PC-3 (cell line): ENCODE results near the gene IL17B. TPM values are rescaled to one million over a fixed set of nuclear protein-coding genes. Genes with fewer than 3 reads are reported as not detected.

Source experiments
- ATAC-seq: fragments of 200-7000 bp; cut with Tn5 transposase; 2 replicates; pipeline ENCODE4 v1.9.1; 2020; ENCODE audit warnings: mild to moderate bottlenecking, moderate library complexity
- BruUV-seq: library from RNA; stranded (reverse); fragments of 400-500 nt; replicated peaks from 2 replicates; lab custom pipeline; 2021; lab: Mats Ljungman, UMichigan
- CTCF ChIA-PET: fragments of 300-600 bp; sonication (Branson Sonifier 250); formaldehyde crosslinking; loops from one replicate; lab custom pipeline; 2022; ENCODE audit warnings: antibody characterized with exemption; lab: Charles Lee
- POLR2A ChIA-PET: fragments of 300-600 bp; sonication (Branson Sonifier 250); formaldehyde crosslinking; loops from one replicate; lab custom pipeline; 2022; ENCODE audit warnings: antibody characterized with exemption; ENCODE audit not compliant: unreplicated experiment; lab: Charles Lee
- DNase-seq: peaks from one replicate; pipeline ENCODE4 v3.0.0-alpha.2; 2015
- H2AFZ ChIP-seq: fragments of 300-600 bp; sonication (generic); 2 replicates; pipeline ENCODE4 v1.6.0; 2016; ENCODE audit warnings: antibody characterized with exemption, low read length
- H3F3A ChIP-seq: fragments of 300-600 bp; sonication (generic); one replicate; pipeline ENCODE4 v1.6.0; 2017; ENCODE audit warnings: antibody characterized with exemption, low read length, control low read depth, mild to moderate bottlenecking; ENCODE audit not compliant: unreplicated experiment
- H3K27ac ChIP-seq: fragments of 300-600 bp; sonication (generic); 2 replicates; pipeline ENCODE4 v1.5.1; 2016; ENCODE audit warnings: mild to moderate bottlenecking, low read length
- H3K27me3 ChIP-seq: fragments of 300-600 bp; sonication (generic); 2 replicates; pipeline ENCODE4 v1.6.1; 2016; ENCODE audit warnings: low read length, mixed read lengths
- H3K36me3 ChIP-seq: fragments of 300-600 bp; sonication (generic); 2 replicates; pipeline ENCODE4 v1.6.1; 2016; ENCODE audit warnings: low read depth, mixed run types, low read length, mixed read lengths
- H3K4me1 ChIP-seq: fragments of 300-600 bp; sonication (generic); 2 replicates; pipeline ENCODE4 v1.5.1; 2016; ENCODE audit warnings: low read length; ENCODE audit not compliant: insufficient read depth
- H3K4me2 ChIP-seq: fragments of 300-600 bp; sonication (generic); 2 replicates; pipeline ENCODE4 v1.6.0; 2016; ENCODE audit warnings: low read length
- H3K4me3 ChIP-seq: fragments of 300-600 bp; sonication (generic); 2 replicates; pipeline ENCODE4 v1.5.1; 2016; ENCODE audit warnings: mild to moderate bottlenecking, low read length, mixed read lengths
- H3K79me2 ChIP-seq: fragments of 300-600 bp; sonication (generic); 2 replicates; pipeline ENCODE4 v1.6.1; 2017; ENCODE audit warnings: low read length, mixed read lengths
- H3K9ac ChIP-seq: fragments of 300-600 bp; sonication (generic); 2 replicates; pipeline ENCODE4 v1.6.0; 2016; ENCODE audit warnings: mild to moderate bottlenecking, low read length
- H3K9me2 ChIP-seq: fragments of 300-600 bp; sonication (generic); replicated peaks from 2 replicates; pipeline ENCODE4 v1.6.1; 2016; ENCODE audit warnings: mixed run types, low read length, mixed read lengths
- H3K9me3 ChIP-seq: fragments of 300-600 bp; sonication (generic); 2 replicates; pipeline ENCODE4 v1.6.1; 2016; ENCODE audit warnings: low read length, mixed read lengths
- H4K20me1 ChIP-seq: fragments of 300-600 bp; sonication (generic); 2 replicates; pipeline ENCODE4 v1.6.1; 2016; ENCODE audit warnings: low read length, mixed read lengths
- EZH2 ChIP-seq: fragments of 300-600 bp; sonication (generic); IDR thresholded peaks from one replicate; pipeline ENCODE4 v1.6.1; 2017; ENCODE audit warnings: antibody characterized with exemption, mild to moderate bottlenecking, low read length; ENCODE audit not compliant: unreplicated experiment
- EZH2phosphoT487 ChIP-seq: fragments of 300-600 bp; sonication (generic); IDR thresholded peaks from 2 replicates; pipeline ENCODE4 v1.6.1; 2018; ENCODE audit warnings: mild to moderate bottlenecking, antibody characterized with exemption, low read length, borderline replicate concordance
- intact Hi-C: fragments of 100-400 bp; cut with micrococcal nuclease; formaldehyde crosslinking; loops from 2 replicates; pipeline ENCODE4 v1.9.0; 2023
- total RNA-seq: library from RNA; depleted of rRNA; stranded (reverse); fragments of >200 nt; gene quantifications from 2 replicates; pipeline ENCODE4 v1.2.3, GENCODE V29; 2014
- TF ChIP-seq, protein P1 (sequence below): fragments of 300-600 bp; sonication (generic); conservative IDR thresholded peaks from 2 replicates; pipeline ENCODE4 v1.5.1; 2017; ENCODE audit warnings: antibody characterized with exemption, low read depth, mild to moderate bottlenecking, low read length

Gene IL17B
- total RNA-seq, 1 experiment from 2014 or later, result not detected

DNA sequence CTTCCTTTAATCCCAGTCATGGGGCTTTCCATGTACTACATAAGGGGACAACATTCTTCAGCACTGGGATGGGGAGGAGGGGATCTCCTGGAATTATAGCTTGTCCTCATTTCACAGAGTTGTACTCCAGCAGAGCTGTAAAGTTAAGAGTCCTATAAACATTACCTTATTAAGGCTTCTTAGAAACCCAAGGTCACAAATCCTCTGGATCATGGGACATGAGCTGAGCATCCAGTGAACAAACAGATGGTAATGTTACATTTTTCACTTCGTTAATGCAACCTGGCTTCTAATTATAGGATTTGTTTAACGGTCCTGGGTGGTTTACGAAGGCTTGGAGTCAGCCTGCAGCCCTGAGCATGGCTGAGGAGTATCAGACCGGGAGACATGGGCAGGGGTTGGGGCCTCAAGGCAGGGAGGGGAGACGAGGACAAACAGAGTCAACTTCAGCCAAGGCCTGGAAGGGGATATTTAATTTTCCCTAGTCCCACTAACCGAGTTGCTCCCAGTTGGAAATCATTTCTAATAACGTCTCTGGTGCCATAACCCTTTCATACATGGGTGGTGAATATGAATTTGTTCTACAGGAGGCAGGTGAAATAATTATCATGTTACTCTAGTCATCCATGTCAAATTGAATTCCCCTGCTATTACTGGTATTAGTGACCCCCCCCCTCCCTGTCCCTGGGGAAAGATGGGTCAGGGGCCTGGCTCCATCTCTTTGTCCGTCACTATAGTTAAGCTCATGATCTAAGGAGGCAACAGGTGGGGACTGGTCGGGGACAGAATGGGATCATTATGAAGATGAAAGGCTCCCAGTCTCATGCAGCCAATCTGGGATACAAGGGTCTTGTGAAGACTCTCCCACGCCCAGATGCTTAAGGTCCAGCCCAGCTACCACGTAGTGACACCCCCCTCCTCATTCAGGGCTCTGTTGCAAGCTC is 10.7 kb upstream of the IL17B start:
- no peak overlapping the region for H3K4me3 ChIP-seq
- DNase-seq (no peak), ATAC-seq (no peak)
- H3K27ac ChIP-seq, result no peak overlapping the region
- no peak overlapping the region for H2AFZ ChIP-seq
- POLR2A ChIA-PET, result no interaction called here
- no TSS peak for BruUV-seq
- H3K4me2 ChIP-seq, result no peak overlapping the region
- no peaks in the 10 kb centered on the region for H3K79me2 ChIP-seq
- H3K36me3 ChIP-seq, result no peaks in the 10 kb centered on the region
- peaks cover 6% of the 10 kb centered on the region; the same call in 1 of the 2 replicates for H3K4me1 ChIP-seq
- no peak overlapping the region for H3K9ac ChIP-seq
- TF ChIP-seq EZH2 (no peak), EZH2phosphoT487 (no peak)
- TF ChIP-seq, protein P1, sequence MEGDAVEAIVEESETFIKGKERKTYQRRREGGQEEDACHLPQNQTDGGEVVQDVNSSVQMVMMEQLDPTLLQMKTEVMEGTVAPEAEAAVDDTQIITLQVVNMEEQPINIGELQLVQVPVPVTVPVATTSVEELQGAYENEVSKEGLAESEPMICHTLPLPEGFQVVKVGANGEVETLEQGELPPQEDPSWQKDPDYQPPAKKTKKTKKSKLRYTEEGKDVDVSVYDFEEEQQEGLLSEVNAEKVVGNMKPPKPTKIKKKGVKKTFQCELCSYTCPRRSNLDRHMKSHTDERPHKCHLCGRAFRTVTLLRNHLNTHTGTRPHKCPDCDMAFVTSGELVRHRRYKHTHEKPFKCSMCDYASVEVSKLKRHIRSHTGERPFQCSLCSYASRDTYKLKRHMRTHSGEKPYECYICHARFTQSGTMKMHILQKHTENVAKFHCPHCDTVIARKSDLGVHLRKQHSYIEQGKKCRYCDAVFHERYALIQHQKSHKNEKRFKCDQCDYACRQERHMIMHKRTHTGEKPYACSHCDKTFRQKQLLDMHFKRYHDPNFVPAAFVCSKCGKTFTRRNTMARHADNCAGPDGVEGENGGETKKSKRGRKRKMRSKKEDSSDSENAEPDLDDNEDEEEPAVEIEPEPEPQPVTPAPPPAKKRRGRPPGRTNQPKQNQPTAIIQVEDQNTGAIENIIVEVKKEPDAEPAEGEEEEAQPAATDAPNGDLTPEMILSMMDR, result no peak
- intact Hi-C loops, result no loop called here
- H3F3A ChIP-seq, result no peaks in the 10 kb centered on the region
- no peaks in the 10 kb centered on the region for H3K27me3 ChIP-seq
- H4K20me1 ChIP-seq, result no peaks in the 10 kb centered on the region
- H3K9me3 ChIP-seq, result no peaks in the 10 kb centered on the region
- H3K9me2 ChIP-seq, result no peaks in the 10 kb centered on the region
- CTCF ChIA-PET, result interaction anchor here (0.7 kb wide), 1 partner anchor 229 kb away, joined by 4 read pairs; no protein-coding TSS in a partner anchor

DNA sequence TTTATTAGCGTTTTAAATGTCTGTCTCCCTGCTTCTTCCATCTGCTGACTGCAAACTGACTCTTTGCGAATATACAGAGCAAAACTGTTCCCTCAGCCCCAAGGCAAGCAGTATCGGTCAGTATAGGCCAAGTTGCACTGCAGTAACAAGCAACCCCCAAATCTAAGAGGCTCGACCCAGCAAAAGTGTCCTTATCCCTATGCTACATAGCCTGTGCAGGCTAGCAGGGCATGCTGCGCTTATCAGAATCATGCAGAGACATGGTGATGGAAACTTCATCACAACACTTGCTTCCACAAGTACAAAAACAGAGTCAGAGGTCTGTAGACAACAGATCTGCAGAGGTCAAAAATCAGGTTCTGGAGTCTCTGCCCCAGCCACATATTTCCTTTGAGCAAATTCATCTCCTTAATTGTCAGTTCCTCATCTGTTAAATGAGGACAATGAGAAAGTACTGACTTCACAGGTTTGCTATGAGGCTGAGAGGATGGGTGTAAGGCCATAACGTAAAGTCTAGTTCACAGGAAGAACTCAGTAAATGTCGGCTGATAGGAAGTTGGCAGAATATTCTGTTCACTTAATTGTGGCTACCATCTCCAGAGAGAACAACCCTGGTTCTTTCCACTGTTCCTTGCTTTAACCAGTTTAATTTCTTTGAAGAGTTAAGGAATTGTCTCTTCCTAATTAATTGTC is 9.6 kb upstream of the IL17B start:
- Histone ChIP-seq H3K4me2 (no peak overlapping the region), H3F3A (no peaks in the 10 kb centered on the region), H3K79me2 (no peaks in the 10 kb centered on the region), H3K9me3 (no peaks in the 10 kb centered on the region), H3K4me1 (peaks cover 6% of the 10 kb centered on the region; the same call in 1 of the 2 replicates), H3K4me3 (no peak overlapping the region), H3K9ac (no peak overlapping the region), H2AFZ (no peak overlapping the region), H4K20me1 (no peaks in the 10 kb centered on the region), H3K27ac (no peak overlapping the region), H3K36me3 (no peaks in the 10 kb centered on the region), H3K27me3 (no peaks in the 10 kb centered on the region), H3K9me2 (no peaks in the 10 kb centered on the region)
- no peak for ATAC-seq
- POLR2A ChIA-PET, result no interaction called here
- intact Hi-C loops, result no loop called here
- CTCF ChIA-PET, result no interaction called here
- TF ChIP-seq EZH2 (no peak), EZH2phosphoT487 (no peak)
- TF ChIP-seq, protein P1, result no peak
- no TSS peak for BruUV-seq
- no peak for DNase-seq
